ENCODE measurements around the gene ST3GAL3. TPM values are rescaled to one million over a fixed set of nuclear protein-coding genes. Genes with fewer than 3 reads are reported as not detected.

The ST3GAL3 gene
- polyA plus RNA-seq, 2 of the 4 experiments (the other 2 are of a cell fraction): 2.5 to 4.0 TPM

DNA sequence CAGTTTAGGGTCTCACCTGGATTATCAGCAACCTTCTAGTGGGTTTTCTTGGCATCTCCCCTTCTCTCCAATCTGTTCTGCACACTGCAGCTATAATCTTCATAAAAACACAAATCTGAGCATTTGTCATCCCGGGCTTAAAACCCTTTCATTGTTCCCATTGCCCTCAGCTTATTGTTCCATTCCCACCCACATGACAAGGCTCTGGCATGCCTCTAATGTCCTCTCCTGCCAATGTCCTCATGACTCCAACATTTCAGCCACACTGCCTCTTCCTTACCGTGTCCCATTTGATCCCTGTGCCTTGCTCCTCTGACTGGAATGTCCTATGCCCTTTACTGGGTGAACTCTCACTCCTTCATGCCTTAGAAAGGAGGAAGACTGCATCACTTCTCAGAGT is 255.0 kb downstream of the ST3GAL3 start:
- no peak overlapping the region for H3K4me3 ChIP-seq
- ATAC-seq (no peak), FAIRE-seq (no peak), DNase-seq (ENCODE audit: low read depth in 1 of 2, low spot score in 1 of 2) (no peak)
- H3K4me2 ChIP-seq: no peak overlapping the region
- ChIA-PET POLR2A (no interaction called here), CTCF (interaction anchor here (2.0 kb wide), 1 partner anchor 13 kb away, joined by 5 read pairs; no protein-coding TSS in a partner anchor)
- H3K27ac ChIP-seq: no peak overlapping the region
- H3K4me1 ChIP-seq: no peaks in the 10 kb centered on the region
- no peaks in the 10 kb centered on the region for H3K9me3 ChIP-seq
- WGBS (ENCODE audit: missing lambda C conversion rate): 62% methylated on average over 2 of the region's 2 CpGs
- TF ChIP-seq KDM5A (IDR thresholded peaks at IDR 0.05): no peak
- no peak for TF ChIP-seq RNF2 (IDR thresholded peaks at IDR 0.05; ENCODE audit: borderline replicate concordance, low read depth)
- TF ChIP-seq, protein P1, sequence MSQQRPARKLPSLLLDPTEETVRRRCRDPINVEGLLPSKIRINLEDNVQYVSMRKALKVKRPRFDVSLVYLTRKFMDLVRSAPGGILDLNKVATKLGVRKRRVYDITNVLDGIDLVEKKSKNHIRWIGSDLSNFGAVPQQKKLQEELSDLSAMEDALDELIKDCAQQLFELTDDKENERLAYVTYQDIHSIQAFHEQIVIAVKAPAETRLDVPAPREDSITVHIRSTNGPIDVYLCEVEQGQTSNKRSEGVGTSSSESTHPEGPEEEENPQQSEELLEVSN (IDR thresholded peaks at IDR 0.05; ENCODE audit: borderline replicate concordance, low read depth): no peak
- TF ChIP-seq, protein P2, sequence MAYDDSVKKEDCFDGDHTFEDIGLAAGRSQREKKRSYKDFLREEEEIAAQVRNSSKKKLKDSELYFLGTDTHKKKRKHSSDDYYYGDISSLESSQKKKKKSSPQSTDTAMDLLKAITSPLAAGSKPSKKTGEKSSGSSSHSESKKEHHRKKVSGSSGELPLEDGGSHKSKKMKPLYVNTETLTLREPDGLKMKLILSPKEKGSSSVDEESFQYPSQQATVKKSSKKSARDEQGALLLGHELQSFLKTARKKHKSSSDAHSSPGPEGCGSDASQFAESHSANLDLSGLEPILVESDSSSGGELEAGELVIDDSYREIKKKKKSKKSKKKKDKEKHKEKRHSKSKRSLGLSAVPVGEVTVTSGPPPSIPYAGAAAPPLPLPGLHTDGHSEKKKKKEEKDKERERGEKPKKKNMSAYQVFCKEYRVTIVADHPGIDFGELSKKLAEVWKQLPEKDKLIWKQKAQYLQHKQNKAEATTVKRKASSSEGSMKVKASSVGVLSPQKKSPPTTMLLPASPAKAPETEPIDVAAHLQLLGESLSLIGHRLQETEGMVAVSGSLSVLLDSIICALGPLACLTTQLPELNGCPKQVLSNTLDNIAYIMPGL (CRISPR knock-in tag; IDR thresholded peaks at IDR 0.05; ENCODE audit: borderline replicate concordance): no peak
- TF ChIP-seq PHF8 (IDR thresholded peaks at IDR 0.05; ENCODE audit: borderline replicate concordance, low read depth): no peak
- no peak for TF ChIP-seq RCOR1 (IDR thresholded peaks at IDR 0.05; ENCODE audit: low read depth, low read length)
- no peak for TF ChIP-seq CBX8 (IDR thresholded peaks at IDR 0.05)
- TF ChIP-seq ZC3H11A (IDR thresholded peaks at IDR 0.05): no peak
- no peak for TF ChIP-seq ESRRA (IDR thresholded peaks at IDR 0.05; ENCODE audit: borderline replicate concordance, low read length)
- TF ChIP-seq POLR2A (IDR thresholded peaks at IDR 0.05; ENCODE audit: low read length): no peak
- TF ChIP-seq KDM1A (IDR thresholded peaks at IDR 0.05; ENCODE audit: low read depth): no peak
- TF ChIP-seq, protein P3, sequence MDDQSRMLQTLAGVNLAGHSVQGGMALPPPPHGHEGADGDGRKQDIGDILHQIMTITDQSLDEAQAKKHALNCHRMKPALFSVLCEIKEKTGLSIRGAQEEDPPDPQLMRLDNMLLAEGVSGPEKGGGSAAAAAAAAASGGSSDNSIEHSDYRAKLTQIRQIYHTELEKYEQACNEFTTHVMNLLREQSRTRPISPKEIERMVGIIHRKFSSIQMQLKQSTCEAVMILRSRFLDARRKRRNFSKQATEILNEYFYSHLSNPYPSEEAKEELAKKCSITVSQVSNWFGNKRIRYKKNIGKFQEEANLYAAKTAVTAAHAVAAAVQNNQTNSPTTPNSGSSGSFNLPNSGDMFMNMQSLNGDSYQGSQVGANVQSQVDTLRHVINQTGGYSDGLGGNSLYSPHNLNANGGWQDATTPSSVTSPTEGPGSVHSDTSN (IDR thresholded peaks at IDR 0.05): no peak
- TF ChIP-seq TFCP2L1 (CRISPR knock-in tag; IDR thresholded peaks at IDR 0.05): no peak
- no peak for TF ChIP-seq EHF (CRISPR knock-in tag; IDR thresholded peaks at IDR 0.05)
- no peak for TF ChIP-seq HOXA7 (CRISPR knock-in tag; IDR thresholded peaks at IDR 0.05)

DNA sequence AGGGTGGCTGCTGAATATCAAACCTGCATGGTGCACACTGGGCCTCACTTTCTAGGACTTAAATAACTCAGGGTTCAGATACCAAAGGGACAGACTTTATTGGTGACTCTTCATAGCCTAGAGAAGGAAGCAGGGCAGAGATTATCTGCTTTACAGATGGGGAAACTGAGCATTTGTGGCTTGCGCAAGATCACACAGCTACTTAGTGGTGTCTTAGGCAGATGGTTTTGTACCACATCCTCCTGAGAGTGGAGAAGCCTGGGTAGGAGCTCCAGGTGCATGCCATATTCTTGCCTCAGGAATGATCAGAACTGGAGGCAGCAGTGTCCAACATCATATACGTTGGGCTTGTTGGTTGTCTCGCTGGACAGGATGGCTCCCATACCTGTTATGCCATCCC is 255.7 kb downstream of the ST3GAL3 start:
- CTCF ChIA-PET: interaction anchor here (2.0 kb wide), 1 partner anchor 13 kb away, joined by 5 read pairs; no protein-coding TSS in a partner anchor
- ATAC-seq: no peak
- FAIRE-seq: no peak
- no peak for DNase-seq (ENCODE audit: low read depth in 1 of 2, low spot score in 1 of 2)
- Histone ChIP-seq H3K9me3 (no peaks in the 10 kb centered on the region), H3K4me2 (no peak overlapping the region), H3K4me3 (no peak overlapping the region), H3K27ac (no peak overlapping the region), H3K4me1 (no peaks in the 10 kb centered on the region)
- 100% methylated on average over 1 of the region's 3 CpGs for WGBS (ENCODE audit: missing lambda C conversion rate)
- TF ChIP-seq HOXB13 (CRISPR knock-in tag; IDR thresholded peaks at IDR 0.05; ENCODE audit: low read depth) (no peak), ZNF302 (CRISPR knock-in tag; IDR thresholded peaks at IDR 0.05) (no peak), ZSCAN20 (CRISPR knock-in tag; IDR thresholded peaks at IDR 0.05) (no peak), MAZ (IDR thresholded peaks at IDR 0.05; ENCODE audit: borderline replicate concordance, low read depth, low read length) (no peak), SREBF2 (IDR thresholded peaks at IDR 0.05) (no peak), FOSB (CRISPR knock-in tag; IDR thresholded peaks at IDR 0.05) (no peak), FOSL2 (IDR thresholded peaks at IDR 0.05) (no peak), FOSL2 (CRISPR knock-in tag; IDR thresholded peaks at IDR 0.05) (no peak)
- TF ChIP-seq, protein P4, sequence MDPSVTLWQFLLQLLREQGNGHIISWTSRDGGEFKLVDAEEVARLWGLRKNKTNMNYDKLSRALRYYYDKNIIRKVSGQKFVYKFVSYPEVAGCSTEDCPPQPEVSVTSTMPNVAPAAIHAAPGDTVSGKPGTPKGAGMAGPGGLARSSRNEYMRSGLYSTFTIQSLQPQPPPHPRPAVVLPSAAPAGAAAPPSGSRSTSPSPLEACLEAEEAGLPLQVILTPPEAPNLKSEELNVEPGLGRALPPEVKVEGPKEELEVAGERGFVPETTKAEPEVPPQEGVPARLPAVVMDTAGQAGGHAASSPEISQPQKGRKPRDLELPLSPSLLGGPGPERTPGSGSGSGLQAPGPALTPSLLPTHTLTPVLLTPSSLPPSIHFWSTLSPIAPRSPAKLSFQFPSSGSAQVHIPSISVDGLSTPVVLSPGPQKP (IDR thresholded peaks at IDR 0.05; ENCODE audit: low read depth, low read length): no peak
- TF ChIP-seq, protein P5, sequence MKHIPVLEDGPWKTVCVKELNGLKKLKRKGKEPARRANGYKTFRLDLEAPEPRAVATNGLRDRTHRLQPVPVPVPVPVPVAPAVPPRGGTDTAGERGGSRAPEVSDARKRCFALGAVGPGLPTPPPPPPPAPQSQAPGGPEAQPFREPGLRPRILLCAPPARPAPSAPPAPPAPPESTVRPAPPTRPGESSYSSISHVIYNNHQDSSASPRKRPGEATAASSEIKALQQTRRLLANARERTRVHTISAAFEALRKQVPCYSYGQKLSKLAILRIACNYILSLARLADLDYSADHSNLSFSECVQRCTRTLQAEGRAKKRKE (CRISPR knock-in tag; IDR thresholded peaks at IDR 0.05; ENCODE audit: low read depth): no peak
- TF ChIP-seq, protein P6, sequence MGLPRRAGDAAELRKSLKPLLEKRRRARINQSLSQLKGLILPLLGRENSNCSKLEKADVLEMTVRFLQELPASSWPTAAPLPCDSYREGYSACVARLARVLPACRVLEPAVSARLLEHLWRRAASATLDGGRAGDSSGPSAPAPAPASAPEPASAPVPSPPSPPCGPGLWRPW (IDR thresholded peaks at IDR 0.05): no peak
- POLR2A ChIA-PET: no interaction called here
